Fibroblast of lung (primary cell): ENCODE measurements around the gene HMOX1. TPM values are rescaled to one million over a fixed set of nuclear protein-coding genes. Genes with fewer than 3 reads are reported as not detected.

ENCODE experiments used
- DNase-seq, 2 donors: peaks; one replicate each; pipeline versions ENCODE4 v3.0.0 to v3.0.0-alpha.2; 2010; ENCODE audit warnings: low read depth in 2 of 2
- H2AFZ ChIP-seq: 2 replicates; pipeline ENCODE4 v1.5.1; 2012; ENCODE audit warnings: low read length, control low read depth, inconsistent platforms
- H3K27ac ChIP-seq: 2 replicates; pipeline ENCODE4 v1.5.1; 2011; ENCODE audit warnings: low read length, control low read depth; ENCODE audit not compliant: insufficient read depth
- H3K27me3 ChIP-seq: 2 replicates; pipeline ENCODE4 v1.5.1; 2011; ENCODE audit warnings: mild to moderate bottlenecking, low read length; ENCODE audit not compliant: control insufficient read depth, insufficient read depth
- H3K36me3 ChIP-seq: 2 replicates; pipeline ENCODE4 v1.5.1; 2011; ENCODE audit warnings: low read length; ENCODE audit not compliant: control insufficient read depth, insufficient read depth
- H3K4me1 ChIP-seq: 2 replicates; pipeline ENCODE4 v1.5.1; 2011; ENCODE audit warnings: low read length; ENCODE audit not compliant: control insufficient read depth, insufficient read depth; ENCODE audit errors: extremely low read depth
- H3K4me2 ChIP-seq: 2 replicates; pipeline ENCODE4 v1.5.1; 2011; ENCODE audit warnings: low read length, control low read depth; ENCODE audit not compliant: insufficient read depth; ENCODE audit errors: extremely low read depth
- H3K4me3 ChIP-seq, 4 experiments: fragments of 200-600 bp in 1 of 4; sonication (generic) in 1 of 4; replicated peaks in 1 of 4; 2 replicates each; pipeline ENCODE4 v1.5.1; 2011 to 2016; ENCODE audit warnings: low read length in 4 of 4, low read depth in 3 of 4, mild to moderate bottlenecking in 3 of 4, control low read depth in 2 of 4, inconsistent platforms in 1 of 4, mixed read lengths in 1 of 4; ENCODE audit not compliant: insufficient read depth in 1 of 4; ENCODE audit errors: control extremely low read depth in 1 of 4
- H3K79me2 ChIP-seq: 2 replicates; pipeline ENCODE4 v1.5.1; 2012; ENCODE audit warnings: mild to moderate bottlenecking, low read length, inconsistent platforms; ENCODE audit not compliant: control insufficient read depth, insufficient read depth
- H3K9ac ChIP-seq: 2 replicates; pipeline ENCODE4 v1.5.1; 2011; ENCODE audit warnings: mild to moderate bottlenecking, low read length, control low read depth; ENCODE audit not compliant: insufficient read depth
- H3K9me3 ChIP-seq: 2 replicates; pipeline ENCODE4 v1.5.1; 2012; ENCODE audit warnings: low read depth, low read length; ENCODE audit not compliant: control insufficient read depth, insufficient read depth
- H4K20me1 ChIP-seq: 2 replicates; pipeline ENCODE4 v1.5.1; 2011; ENCODE audit warnings: low read length; ENCODE audit not compliant: control insufficient read depth, insufficient read depth; ENCODE audit errors: extremely low read depth
- CTCF ChIP-seq, 2 donors: IDR thresholded peaks in 1 of 2; conservative IDR thresholded peaks in 1 of 2; 1 replicate in 1 of 2; 2 replicates in 1 of 2; pipeline ENCODE4 v1.5.1; 2011 to 2012; ENCODE audit warnings: low read length in 2 of 2, control low read depth in 1 of 2, inconsistent platforms in 1 of 2, low read depth in 1 of 2, mild to moderate bottlenecking in 1 of 2
- EZH2 ChIP-seq: IDR thresholded peaks from 2 replicates; pipeline ENCODE4 v1.5.1; 2012; ENCODE audit warnings: low read length, control low read depth, mild to moderate bottlenecking; ENCODE audit errors: missing control alignments
- polyA plus RNA-seq, 2 donors: library from polyadenylated mRNA; depleted of rRNA in 1 of 2; stranded (reverse) in 1 of 2; unstranded in 1 of 2; fragments of >200 nt; gene quantifications; 2 replicates each; pipeline ENCODE4 v1.2.1, GENCODE V29; 2011 to 2012; ENCODE audit warnings: missing spikeins in 1 of 2
- total RNA-seq: library from RNA; depleted of rRNA; stranded (reverse); fragments of >200 nt; gene quantifications from 2 replicates; pipeline ENCODE4 v1.2.1, GENCODE V29; 2014

HMOX1 gene
- total and polyA plus RNA-seq, 2 donors (not counting 1 experiment from before 2014, with no cell fraction given) = 58.9 to 243 TPM

- no peaks in the 10 kb centered on the region for H3K79me2 ChIP-seq
- no peak overlapping the region for H3K4me3 ChIP-seq
- H4K20me1 ChIP-seq = no peaks in the 10 kb centered on the region
- H3K27me3 ChIP-seq = no peaks in the 10 kb centered on the region
- no peaks in the 10 kb centered on the region for H3K36me3 ChIP-seq
- no peaks in the 10 kb centered on the region for H3K4me1 ChIP-seq
- no peak for TF ChIP-seq EZH2
- H3K9me3 ChIP-seq = no peaks in the 10 kb centered on the region
- no peak overlapping the region for H2AFZ ChIP-seq
- no peak for DNase-seq
- no peak overlapping the region for H3K4me2 ChIP-seq
- no peak overlapping the region for H3K27ac ChIP-seq
- H3K9ac ChIP-seq = no peak overlapping the region
Measured at GRCh38 chr22:35439365-35439717, 58.4 kb downstream of the HMOX1 start.

- H3K9me3 ChIP-seq = no peaks in the 10 kb centered on the region
- DNase-seq = no peak
- H3K9ac ChIP-seq = no peak overlapping the region
- H3K27ac ChIP-seq = no peak overlapping the region
- H3K27me3 ChIP-seq = no peaks in the 10 kb centered on the region
- TF ChIP-seq CTCF (conservative IDR thresholded peaks at IDR 0.05 in 1 of 2, IDR thresholded peaks at IDR 0.05 in 1 of 2; ENCODE audit: low read depth in 1 of 2, low read length in 2 of 2) (no peak), EZH2 (no peak)
- H3K4me3 ChIP-seq = no peak overlapping the region
- H3K4me1 ChIP-seq = no peaks in the 10 kb centered on the region
- no peaks in the 10 kb centered on the region for H3K79me2 ChIP-seq
- no peak overlapping the region for H3K4me2 ChIP-seq
- no peaks in the 10 kb centered on the region for H3K36me3 ChIP-seq
- H4K20me1 ChIP-seq = no peaks in the 10 kb centered on the region
- H2AFZ ChIP-seq = no peak overlapping the region
Measured at GRCh38 chr22:35440129-35440528, 59.2 kb downstream of the HMOX1 start.

- no peak for DNase-seq
- no peak overlapping the region for H3K9ac ChIP-seq
- no peaks in the 10 kb centered on the region for H3K9me3 ChIP-seq
- H3K79me2 ChIP-seq = no peaks in the 10 kb centered on the region
- H4K20me1 ChIP-seq = no peaks in the 10 kb centered on the region
- no peak overlapping the region for H3K4me3 ChIP-seq
- no peaks in the 10 kb centered on the region for H3K36me3 ChIP-seq
- H3K4me2 ChIP-seq = no peak overlapping the region
- no peak for TF ChIP-seq EZH2
- TF ChIP-seq CTCF (conservative IDR thresholded peaks at IDR 0.05 in 1 of 2, IDR thresholded peaks at IDR 0.05 in 1 of 2; ENCODE audit: low read depth in 1 of 2, low read length in 2 of 2) = no peak
- H3K27ac ChIP-seq = no peak overlapping the region
- H3K27me3 ChIP-seq = no peaks in the 10 kb centered on the region
- peaks cover 2% of the 10 kb centered on the region for H3K4me1 ChIP-seq
- no peak overlapping the region for H2AFZ ChIP-seq
Measured at GRCh38 chr22:35441489-35442100, 60.7 kb downstream of the HMOX1 start.
